Measurements from ENCODE around the gene MINDY3.
"Not testable (repeated sequence)": the region's sequence is repeated elsewhere in the genome, so short reads cannot be mapped to it uniquely, and the experiment has no call there.

Gene MINDY3

DNA sequence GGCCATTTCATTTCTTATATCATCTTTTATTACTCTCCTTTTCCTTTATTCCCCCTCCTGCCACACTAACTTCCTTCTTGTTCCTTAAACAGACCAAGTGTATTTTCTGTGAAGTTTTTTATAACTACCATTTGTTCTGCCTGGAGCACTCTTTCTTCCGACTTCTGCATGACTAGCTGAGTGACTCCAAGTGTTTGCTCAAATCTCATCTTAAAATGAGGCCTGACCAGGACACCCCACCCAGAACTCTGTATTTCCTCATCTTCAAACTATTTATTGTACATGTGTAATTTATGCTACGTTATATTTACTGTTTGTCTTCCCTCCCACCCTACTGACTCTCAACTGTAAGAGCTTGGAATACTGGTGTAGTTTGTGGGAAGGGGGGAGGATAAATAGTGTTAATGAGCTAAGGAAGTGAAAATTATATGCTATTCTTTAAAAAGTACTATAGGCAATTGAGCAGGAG, 3.2 kb downstream of the MINDY3 start:
- no peak for DNase-seq (ENCODE audit: extremely low read depth in 1 of 2, low read depth in 1 of 2)

DNA sequence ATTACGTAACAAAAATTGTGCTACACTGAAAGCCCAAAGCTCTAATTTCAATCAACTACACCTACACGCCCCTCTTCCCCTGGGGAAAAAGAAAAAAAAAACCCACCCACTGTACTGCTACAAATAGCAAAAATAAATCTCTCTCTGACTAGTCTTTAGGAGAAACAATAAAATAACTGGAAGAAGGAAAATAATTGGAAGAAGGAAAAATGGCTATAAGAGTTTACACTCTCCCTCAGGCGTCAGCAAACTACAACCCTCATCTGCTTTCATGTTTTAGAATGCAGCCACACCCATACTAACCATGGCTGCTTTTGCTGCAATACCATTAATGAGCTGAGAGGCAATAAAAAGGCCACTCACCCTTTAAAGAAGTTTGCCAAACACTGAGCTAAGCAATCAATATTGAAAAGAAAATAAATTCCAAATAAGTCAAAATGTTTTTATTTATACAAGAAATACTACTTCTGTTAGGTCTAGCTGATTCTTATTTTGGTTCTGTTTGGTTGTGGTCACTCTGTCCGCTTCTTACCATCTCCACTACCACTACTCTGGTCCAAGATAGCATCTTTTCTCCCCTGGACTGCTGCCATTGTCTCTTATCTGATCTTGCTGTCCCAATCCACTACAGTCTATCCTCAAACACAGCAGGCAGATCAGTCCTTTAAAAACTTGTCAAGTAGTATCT, 3.8 kb downstream of the MINDY3 start:
- no peak for DNase-seq (ENCODE audit: extremely low read depth in 1 of 2, low read depth in 1 of 2)

DNA sequence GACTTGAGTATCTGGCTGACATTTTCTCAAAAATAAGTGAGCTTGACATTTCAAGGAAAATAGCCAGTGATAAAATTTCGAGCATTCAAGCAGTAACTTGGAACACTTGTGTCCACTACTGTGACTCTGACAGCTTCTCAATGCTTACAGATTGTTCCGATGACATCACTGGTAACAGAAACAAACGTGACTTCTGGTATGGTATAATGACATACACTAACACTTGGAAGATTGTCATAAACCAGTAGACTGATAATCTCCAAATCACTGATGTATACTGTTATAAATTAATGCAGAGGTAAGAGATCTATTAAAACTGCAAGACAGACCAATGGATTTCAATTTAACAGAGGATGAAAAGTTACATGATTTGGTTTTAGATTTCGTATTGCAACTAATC, 6.5 kb downstream of the MINDY3 start:
- DNase-seq (ENCODE audit: extremely low read depth in 1 of 2, low read depth in 1 of 2), result no peak

DNA sequence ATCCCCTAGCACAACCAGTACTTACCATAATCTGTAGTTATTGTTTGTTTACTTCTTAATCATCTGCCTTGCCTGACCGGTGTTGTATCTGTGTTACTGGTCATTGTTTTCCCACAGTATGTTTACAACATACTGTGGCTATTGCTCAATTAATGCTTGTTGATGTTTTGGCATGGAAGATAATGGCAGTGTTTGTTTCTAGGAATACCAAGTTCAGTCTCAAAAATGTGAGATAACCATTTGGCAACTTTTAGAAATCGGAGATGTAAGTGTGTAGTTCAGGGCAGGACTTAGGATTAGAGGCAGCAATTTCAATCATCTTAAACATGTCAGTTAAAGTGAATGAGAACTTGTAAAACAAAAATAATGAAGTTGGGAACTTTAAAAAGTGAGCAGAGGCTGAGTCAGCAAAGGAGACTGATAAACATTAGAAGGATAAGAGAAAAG, 8.2 kb downstream of the MINDY3 start:
- no peak for DNase-seq (ENCODE audit: extremely low read depth in 1 of 2, low read depth in 1 of 2)

DNA sequence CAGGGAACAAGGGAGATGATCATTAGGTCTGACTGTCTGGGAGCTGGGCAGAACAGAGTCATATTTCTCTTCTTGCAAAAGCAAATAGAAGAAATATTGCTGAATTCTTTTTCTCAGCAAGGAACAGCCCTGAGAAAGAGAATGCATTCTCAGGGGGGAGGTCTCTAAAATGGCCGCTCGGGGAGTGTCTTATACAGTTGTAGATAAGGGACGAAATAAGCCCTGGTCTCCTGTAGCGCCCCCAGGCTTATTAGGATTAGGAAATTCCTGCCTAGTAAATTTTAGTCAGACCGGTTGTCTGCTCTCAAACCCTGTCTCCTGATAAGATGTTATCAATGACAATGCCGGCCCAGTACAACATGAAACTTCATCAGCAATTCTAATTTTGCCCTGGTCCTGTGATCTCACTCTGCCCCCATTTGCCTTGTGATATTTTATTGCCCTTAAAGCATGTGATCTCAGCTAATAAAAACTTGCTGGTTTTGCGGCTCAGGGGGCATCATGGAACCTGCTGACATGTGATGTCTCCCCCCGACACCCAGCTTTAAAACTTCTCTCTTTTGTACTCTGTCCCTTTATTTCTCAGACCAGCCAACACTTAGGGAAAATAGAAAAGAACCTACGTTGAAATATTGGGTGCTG, 9.8 kb downstream of the MINDY3 start:
- DNase-seq (ENCODE audit: extremely low read depth in 1 of 2, low read depth in 1 of 2), result not testable (repeated sequence)

DNA sequence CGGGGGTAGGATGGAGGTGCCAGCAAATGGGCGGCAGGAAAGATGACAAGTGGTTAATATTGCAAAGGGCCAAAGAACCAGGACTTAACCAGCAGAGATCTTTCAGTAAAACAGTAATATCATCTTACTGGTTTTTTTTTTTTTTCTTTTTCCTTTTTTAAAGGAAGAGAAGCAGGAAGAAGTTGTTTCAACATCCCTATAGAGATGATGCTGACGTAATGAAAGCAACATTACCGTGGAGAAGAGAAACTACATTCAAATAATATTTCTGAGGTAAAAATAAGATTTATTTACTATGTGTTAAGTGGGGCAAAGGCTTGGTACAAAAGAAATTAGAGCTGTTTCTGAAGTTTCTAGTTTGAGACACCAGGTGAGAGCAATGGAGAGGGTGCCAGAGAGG, 11.0 kb downstream of the MINDY3 start:
- no peak for DNase-seq (ENCODE audit: extremely low read depth in 1 of 2, low read depth in 1 of 2)

DNA sequence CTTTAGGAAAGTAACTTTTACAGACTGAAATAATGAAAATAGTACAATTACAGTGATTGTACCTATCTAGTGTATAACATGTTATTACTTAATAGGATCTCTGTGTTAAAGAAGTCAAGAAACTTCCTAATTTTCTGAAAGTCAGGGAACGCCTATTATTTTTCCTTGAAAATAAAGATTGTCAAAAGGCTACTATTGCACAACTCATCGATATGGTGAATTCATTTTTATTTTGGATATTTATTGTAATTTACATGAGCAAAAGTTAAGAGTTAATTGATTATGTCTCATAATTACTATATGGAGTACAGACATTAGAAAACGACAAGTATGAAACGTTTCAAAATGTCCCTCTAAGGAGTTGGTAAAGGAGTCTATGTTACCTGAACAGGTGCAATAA, 12.8 kb downstream of the MINDY3 start:
- no peak for DNase-seq (ENCODE audit: extremely low read depth in 1 of 2, low read depth in 1 of 2)

DNA sequence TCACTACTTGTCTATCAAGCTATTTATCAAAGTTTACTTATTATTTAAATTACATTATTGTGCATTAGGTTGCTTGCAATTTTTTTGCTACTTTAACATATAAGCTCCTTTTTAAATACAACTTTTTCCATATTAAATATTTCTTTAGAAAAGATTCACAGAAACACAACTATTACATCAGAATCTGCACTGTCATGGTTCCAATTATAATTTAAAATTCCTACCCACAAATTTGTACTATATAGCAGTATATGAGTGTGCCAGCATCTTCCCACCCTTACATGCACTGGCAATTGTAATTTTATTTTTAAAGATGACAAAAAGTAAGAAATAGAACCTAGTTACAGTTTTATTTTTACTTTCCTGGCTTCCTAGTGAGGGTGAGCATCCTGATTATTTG, 15.8 kb downstream of the MINDY3 start:
- DNase-seq (ENCODE audit: extremely low read depth in 1 of 2, low read depth in 1 of 2), result no peak

DNA sequence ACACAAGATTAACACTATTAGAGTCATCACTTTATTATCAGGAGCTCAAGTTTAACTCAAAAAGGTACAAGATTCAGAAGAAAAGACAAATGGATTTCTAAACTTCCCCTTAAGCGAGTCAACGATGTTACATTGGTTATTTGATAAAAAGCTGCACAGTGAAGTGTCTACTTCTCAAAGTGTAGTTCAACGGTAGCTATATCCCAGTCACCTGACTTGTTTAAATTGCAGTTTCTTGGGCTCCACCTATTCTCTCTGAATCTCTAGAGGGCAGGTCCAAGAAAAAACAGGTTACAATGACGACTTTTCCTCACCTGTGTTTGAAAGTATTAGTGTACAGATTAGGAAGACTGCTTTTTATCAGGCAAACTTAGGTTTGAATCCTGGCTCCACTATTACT, 16.6 kb downstream of the MINDY3 start:
- no peak for DNase-seq (ENCODE audit: extremely low read depth in 1 of 2, low read depth in 1 of 2)

DNA sequence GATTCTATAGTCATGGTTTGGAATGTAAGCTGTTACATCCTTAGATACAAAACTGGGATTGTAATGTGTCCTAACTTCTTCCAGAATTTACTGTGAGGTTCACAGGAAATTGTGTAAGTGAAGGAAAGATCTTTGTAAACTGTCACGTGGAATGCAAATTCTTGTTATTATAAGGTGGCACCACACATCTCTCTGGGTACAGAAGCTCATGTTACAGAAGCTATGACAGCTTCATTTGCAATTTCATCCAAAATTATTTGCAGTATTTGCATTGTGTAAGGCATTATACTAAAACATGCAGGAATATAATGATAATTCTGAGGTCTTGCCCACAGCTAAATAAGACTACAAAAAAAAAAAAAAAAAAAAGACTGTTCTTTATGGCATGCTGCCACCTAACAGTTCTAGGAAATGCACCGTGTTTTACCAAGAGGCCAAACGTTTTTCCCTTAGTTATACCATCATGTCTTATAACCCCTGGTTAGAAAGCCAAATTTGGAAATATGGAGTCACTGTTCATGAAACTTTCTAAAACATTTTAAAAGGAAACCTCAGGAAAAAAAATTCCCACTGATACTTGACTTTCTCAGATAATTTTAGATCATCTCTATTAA, 17.6 kb downstream of the MINDY3 start:
- no peak for DNase-seq (ENCODE audit: extremely low read depth in 1 of 2, low read depth in 1 of 2)

DNA sequence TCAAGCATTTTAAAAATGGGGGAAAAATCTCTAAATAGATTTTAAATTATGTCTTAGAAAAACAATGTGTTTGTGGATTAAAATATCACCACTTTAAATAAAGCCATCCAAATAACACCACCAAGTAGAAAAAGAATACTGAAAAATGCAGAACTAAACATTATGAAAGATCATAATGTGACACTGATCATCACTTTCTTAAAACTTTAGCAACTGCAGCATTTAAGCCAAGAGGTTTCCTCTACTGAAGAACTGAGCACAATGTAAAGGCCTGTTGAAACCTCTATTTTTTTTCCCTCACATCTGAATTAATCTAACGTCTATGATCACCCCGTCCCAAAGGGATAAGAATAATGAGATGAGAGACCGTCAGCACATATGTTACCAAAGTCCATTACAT, 18.6 kb downstream of the MINDY3 start:
- no peak for DNase-seq (ENCODE audit: extremely low read depth in 1 of 2, low read depth in 1 of 2)

DNA sequence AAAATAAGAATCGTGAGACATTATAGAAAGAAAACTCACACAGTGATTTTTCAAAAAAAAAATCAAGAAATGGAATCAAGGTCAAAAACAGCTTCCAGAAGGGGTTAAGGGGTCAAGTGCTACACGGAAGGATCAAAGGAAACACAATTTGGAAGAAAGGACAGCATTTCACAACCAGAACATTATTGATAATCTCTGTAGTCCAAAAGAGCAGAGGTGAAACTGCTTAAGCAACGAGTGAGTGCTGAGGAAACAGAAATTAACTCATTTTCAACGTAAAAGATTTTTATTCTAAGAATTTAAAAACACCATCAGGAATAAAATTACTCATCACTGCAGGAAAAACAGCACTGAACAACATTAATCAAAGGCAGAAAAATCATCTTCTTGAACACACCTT, 23.5 kb downstream of the MINDY3 start:
- DNase-seq (ENCODE audit: extremely low read depth in 1 of 2, low read depth in 1 of 2), result no peak

DNA sequence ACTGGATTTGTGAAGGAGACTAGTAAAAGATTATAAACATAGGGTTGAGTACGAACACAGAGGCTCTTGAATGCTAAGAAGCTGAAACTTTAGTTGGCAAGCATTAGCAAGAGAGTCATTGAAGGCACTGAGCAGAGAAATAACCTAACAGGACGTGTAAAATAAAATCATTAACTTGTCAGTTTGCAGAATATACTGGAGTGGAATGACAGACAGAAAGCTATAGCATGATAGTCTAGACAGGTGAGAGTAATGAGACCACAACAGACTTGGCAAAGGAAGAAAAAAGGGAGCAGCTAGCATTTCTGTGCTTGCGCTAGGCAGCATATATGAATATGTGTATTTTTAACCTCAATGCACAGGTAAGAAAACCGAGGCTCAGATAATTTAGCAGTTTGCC, 30.8 kb downstream of the MINDY3 start:
- no peak for DNase-seq (ENCODE audit: extremely low read depth in 1 of 2, low read depth in 1 of 2)

DNA sequence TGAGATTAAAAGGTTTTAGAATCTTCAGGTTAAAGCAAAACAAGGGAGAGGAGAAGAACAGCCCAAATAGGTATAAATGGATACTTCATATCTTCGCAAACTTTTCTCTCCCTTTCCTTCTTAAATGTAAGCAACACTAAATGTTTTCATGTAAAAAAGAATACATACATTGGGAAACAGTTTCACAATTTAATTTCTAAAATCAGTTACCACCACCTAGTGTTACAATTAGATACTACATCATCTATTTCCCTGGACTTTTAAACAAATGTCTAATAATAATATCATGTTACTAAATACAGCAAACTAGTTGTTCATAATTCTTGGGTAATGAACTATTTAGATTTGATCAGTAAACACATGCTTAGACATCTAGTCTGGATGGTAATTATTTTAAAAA, 35.8 kb downstream of the MINDY3 start:
- no peak for DNase-seq (ENCODE audit: extremely low read depth in 1 of 2, low read depth in 1 of 2)

DNA sequence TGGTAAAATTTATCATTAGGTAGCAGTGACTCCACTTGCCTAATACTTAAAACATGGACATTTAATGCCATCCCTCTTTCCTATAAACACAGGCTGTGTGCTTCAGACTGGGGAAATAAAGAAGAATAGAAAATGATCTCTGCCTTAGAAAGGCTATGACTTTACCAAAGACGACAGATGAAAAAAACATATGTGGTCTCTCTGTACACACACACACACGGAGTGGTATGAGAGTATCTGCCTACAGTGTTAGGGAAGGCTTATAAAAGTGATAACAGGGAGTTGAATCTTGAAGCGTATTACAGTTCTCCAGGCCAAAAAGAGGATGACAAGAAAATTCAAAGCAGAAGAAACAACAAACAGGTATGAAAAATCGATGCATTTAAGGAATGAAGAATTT, 38.2 kb downstream of the MINDY3 start:
- no peak for DNase-seq (ENCODE audit: extremely low read depth in 1 of 2, low read depth in 1 of 2)

DNA sequence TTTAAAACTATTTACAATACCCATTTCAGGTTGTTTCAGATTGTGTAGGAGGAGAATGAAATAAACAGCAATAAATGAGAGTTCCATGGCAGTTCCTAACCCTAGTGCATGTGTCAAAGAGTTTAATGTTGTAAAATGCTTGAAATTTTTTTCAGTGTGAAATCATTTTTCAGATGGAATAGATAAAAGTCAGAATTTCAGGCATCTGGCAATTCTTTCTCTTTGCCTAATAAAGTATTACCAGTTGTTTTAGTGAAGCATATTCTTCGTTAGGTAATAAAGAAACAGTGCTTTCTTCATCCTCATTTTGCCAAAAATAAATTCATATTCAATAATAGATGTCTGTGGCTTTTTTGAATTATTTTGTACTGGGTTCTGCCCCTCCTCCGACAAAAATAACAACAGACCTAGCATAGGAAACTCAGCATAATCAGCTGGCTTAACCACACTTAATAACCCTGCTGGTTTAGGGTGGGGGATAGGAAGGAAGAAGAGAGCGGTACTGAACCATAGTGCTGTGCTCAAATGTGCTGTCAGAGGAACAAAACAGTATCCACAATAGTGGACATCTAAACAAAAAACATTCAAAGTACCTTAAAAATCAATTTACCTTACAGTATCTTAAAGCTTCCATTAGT, 39.1 kb downstream of the MINDY3 start:
- no peak for DNase-seq (ENCODE audit: extremely low read depth in 1 of 2, low read depth in 1 of 2)

DNA sequence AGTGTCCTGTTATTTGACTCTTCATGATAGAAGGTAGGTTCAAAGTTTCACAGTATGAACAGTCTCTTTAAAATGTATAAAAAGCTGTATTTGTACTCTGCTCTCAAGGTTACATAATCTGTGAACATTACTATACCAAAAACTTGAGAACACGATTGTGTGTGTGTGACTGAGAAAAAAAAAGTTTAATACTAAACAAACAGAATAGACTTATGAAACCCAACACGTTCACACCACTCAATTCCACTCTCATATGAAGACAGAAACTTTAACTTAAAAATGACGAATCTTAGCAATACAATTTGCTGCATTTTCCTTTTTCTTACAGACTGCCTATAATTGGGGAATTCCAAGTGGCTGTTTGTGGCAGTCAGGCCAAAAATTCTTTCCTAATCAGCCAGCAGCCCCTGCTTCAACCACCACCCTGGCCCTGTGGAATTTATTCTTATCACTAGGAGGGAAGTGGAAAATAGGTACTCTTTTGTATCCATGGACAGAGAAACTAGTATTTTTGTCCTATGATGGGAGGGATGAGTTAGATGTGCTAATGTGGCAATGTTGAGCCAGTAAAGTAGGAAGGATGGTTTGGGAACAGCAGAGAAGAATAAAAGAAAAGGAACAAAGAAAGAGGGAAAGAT, 42.8 kb downstream of the MINDY3 start:
- no peak for DNase-seq (ENCODE audit: extremely low read depth in 1 of 2, low read depth in 1 of 2)

DNA sequence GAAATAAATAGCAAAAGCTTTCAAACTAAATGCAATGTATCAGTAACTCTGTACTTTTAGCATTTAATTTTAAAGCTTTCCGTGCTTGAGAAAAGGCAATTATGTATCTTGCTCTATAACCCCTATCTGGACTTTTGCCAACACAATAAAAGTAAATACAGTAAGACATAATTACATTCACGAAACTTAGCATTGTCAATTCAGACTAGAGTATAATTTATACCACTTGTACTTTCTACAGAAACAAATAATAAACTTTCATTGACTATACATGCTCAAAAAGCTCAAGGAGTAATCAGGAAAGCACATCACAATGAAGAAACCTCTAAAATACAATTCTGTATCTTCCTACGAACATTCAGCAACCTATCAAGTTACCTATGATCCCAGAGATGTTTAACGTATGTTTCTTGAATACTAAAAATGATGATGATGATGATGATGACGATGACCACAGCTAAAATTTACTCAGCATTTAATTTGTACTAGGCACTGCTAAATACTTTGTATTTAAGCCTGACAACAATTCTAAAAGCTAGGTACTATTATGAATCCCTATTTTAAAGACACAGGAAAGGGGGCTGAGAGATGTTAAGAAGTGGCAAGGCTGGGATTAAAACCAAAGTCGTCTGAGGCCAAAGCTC, 44.9 kb downstream of the MINDY3 start:
- DNase-seq (ENCODE audit: extremely low read depth in 1 of 2, low read depth in 1 of 2), result no peak

DNA sequence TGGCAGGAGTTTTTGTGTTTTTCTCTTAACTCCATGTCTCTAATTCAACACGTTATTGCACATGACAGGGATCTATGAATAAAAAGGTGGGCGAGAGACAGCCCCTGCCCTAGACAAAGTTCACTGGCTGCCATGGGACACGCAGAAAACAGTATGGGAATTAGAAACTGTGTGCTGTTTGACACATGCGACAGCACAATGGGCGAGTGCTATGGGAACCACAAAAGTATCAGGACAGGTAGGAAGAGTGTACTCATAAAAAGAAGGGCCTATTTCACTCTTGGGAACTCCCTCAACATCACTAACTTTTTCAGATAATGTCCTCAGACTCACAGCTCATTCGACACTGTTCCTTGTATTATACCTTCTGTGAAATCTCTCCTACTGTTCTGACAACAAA, 45.7 kb downstream of the MINDY3 start:
- no peak for DNase-seq (ENCODE audit: extremely low read depth in 1 of 2, low read depth in 1 of 2)

DNA sequence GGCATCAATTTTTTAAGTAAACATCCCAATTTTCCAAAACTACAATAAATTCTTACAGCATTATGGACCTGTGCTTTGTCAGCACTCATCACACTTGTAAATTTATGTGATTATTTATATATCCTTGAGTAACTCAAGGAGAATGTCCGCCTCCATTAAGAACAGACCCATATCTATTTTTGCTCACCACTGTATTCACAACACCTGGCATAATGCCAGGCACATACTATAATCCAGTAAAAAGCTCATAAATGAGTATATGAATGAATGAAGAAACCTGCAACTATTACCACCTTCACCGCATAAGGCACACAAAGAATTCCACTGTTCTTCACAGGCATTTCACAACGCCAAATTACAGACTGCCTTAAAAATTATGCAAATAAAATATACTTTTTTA, 46.9 kb downstream of the MINDY3 start:
- no peak for DNase-seq (ENCODE audit: extremely low read depth in 1 of 2, low read depth in 1 of 2)

DNA sequence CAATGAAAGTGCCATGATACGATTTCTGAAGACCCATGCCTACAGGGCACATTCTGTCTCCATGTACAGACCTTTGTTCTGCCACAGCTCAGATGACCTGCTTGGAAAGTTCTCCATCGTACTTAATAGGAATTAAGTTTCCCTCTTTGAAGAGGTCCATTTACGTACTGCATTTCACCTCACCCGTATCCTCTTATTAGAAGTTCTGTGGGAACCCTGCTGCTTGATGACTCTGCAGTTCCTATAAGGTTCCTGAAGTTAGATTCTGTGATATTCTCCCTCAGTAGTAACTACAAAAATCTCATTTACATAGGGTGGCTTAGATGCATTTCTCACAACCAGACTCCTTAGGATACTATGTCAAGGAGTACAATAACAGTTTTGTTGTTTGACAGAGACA, 50.9 kb downstream of the MINDY3 start:
- DNase-seq (ENCODE audit: extremely low read depth in 1 of 2, low read depth in 1 of 2), result no peak

All from activated CD8-positive, alpha-beta memory T cell treated with anti-CD3 and anti-CD28 coated beads for 1 hour (primary cell).